Measurements from ENCODE around the gene TP53BP2. TPM values are rescaled to one million over a fixed set of nuclear protein-coding genes. Genes with fewer than 3 reads are reported as not detected.
A peak's percentile ranks its signal among the peaks of the same experiment; 100 is the strongest.
"Not testable (repeated sequence)": the region's sequence is repeated elsewhere in the genome, so short reads cannot be mapped to it uniquely, and the experiment has no call there.

Gene TP53BP2
- polyA plus RNA-seq, 3 donors from 2014 or later, result 3.5 to 16.7 (median 5.2) TPM

DNA sequence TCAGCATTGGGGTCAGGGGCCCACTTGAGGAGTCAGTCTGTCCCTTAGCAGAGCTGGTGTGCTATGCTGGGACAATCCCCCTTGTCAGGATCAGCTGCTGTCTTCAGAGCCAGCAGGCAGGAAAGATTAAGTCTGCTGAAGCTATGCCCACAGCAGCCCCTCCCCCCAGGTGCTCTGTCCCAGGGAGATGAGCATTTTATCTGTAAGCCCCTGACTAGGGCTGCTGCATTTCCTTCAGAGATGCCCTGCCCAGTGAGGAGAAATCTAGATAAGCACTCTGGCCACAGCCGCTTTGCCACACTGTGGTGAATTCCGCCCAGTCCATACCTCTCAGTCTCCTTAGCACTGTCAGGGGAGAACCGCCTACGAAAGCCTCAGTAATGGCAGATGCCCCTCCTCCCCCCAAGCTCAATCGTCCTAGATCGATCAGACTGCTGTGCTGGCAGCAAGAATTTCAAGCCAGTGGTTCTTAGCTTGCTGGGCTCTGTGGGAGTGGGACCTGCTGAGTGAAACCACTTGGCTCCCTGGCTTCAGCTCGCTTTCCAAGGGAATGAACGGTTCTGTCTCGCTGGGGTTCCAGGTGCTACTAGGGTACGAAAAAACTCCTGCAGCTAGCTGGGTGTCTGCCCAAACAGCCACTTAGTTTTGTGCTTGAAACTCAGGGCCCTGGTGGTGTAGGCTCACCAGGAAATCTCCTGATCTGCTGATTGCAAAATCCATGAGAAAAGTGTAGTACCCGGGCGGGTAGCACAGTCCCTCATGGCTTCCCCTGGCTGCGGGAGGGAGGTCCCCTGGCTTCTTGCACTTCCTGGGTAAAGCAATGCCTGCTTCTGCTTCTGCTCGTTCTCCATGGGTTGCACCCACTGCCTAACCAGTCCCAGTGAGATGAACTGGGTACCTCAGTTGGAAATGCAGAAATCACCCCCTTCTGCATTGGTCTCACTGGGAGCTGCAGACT lies 25.1 kb upstream of the TP53BP2 start:
- peak overlapping the region in 3 of 5 donors; percentile 13 to 37 (median 15) for H3K4me3 Mint-ChIP-seq
- H3K27ac Mint-ChIP-seq, result no peak overlapping the region
- H3K9me3 Mint-ChIP-seq, result no peaks in the 10 kb centered on the region
- peaks cover 11 to 17% (median 12%) of the 10 kb centered on the region in 3 donors for H3K27me3 Mint-ChIP-seq (ENCODE audit: low read depth in 3 of 3)
- no peaks in the 10 kb centered on the region for H3K4me1 Mint-ChIP-seq
- H3K36me3 Mint-ChIP-seq, result no peaks in the 10 kb centered on the region
- no peak for DNase-seq

DNA sequence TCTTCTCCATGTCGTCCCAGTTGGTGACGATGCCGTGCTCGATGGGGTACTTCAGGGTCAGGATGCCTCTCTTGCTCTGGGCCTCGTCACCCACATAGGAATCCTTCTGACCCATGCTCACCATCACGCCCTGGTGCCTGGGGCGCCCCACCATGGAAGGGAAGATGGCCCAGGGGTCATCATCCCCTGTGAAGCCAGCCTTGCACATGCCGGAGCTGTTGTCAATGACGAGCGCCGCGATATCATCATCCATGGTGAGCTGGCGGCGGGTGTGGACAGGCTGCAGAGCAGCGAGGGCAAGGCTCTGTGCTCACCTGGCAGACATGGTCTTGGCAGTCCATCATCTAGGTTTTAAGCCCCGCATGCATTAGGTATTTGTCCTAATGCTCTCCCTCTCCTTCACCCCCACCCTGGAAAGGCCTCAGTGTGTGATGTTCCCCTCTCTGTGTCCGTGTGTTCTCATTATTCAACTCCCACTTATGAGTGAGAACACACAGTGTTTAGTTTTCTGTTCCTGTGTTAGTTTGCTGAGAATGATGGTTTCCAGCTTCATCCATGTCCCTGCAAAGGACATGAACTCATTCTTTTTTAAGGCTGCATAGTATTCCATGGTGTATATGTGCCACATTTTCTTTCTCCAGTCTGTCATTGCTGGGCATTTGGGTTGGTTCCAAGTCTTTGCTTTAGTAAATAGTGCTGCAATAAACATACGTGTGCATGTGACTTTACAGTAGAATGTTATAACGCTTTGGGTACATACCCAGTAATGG lies 19.0 kb upstream of the TP53BP2 start:
- H3K4me1 Mint-ChIP-seq; DNase-seq; H3K36me3 Mint-ChIP-seq; H3K27me3 Mint-ChIP-seq (ENCODE audit: low read depth in 3 of 3); H3K27ac Mint-ChIP-seq; H3K4me3 Mint-ChIP-seq; H3K9me3 Mint-ChIP-seq: not testable (repeated sequence)

DNA sequence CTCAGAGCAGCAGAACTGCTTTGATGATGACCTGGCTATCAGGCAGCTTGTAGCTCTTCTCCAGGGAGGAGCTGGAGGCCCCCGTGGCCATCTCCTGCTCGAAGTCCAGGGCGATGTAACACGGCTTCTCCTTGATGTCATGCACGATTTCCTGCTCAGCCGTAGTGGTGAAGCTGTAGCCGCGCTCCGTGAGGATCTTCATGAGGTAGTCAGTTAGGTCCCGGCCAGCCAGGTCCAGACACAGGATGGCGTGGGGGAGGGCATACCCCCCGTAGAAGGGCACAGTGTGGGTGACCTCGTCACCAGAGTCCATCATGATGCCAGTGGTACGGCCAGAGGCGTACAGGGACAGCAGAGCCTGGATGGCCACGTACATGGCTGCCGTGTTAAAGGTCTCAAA lies 18.3 kb upstream of the TP53BP2 start:
- Mint-ChIP-seq H3K4me3 (no peak overlapping the region), H3K36me3 (no peaks in the 10 kb centered on the region), H3K9me3 (no peaks in the 10 kb centered on the region), H3K27ac (no peak overlapping the region), H3K27me3 (ENCODE audit: low read depth in 3 of 3) (peaks cover 4 to 7% (median 4%) of the 10 kb centered on the region in 3 donors), H3K4me1 (no peaks in the 10 kb centered on the region)
- DNase-seq, result no peak

DNA sequence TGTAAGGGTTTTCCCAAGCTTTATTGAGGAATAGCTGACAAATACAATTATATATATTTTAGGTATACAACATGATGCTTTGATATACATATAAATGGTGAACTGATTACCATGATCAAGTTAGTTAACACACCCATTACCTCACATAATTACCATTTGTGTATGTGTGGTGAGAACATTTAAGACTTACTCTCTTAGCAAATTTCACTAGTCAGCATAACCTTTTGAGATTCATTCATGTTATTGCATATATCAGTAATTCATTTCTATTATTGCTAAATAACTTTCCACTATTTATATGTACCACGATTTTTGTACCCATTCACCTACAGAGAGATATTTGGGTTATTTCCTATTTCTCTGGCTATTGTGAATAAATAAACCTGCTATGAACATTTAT lies 16.2 kb upstream of the TP53BP2 start:
- H3K9me3 Mint-ChIP-seq, result no peaks in the 10 kb centered on the region
- peaks cover 0 to 6% (median 4%) of the 10 kb centered on the region in 3 donors for H3K27me3 Mint-ChIP-seq (ENCODE audit: low read depth in 3 of 3)
- H3K4me1 Mint-ChIP-seq, result no peaks in the 10 kb centered on the region

DNA sequence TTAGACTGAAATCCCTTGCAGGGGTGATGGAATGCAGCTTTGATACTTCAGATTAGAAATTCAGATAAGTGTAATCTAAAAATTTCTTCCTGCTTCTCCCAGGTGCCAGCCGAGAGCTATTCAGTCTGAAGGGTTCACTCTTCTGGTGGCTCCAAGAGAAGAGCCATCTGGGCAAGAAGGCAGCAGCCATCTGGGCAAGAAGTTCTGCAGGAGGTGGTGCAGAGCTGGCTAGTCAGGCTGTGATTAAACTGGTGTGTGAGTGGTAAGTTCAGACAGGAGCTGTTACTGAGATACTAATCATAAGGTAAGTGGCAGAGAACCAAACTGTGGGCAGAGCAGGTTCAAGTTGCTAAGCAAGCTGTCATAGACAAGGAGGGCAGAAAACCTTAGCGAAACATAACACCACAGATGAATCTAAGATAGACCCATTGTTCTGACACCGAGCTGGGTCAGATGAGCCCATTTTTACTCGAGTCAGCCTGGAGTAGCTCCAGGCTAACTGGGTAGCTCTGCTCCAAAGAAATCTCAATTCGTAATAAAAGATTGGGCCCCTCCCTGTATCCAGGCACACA lies 14.4 kb upstream of the TP53BP2 start:
- no peak overlapping the region for H3K27ac Mint-ChIP-seq
- no peaks in the 10 kb centered on the region for H3K36me3 Mint-ChIP-seq
- no peak for DNase-seq
- H3K4me3 Mint-ChIP-seq, result no peak overlapping the region
- no peaks in the 10 kb centered on the region for H3K4me1 Mint-ChIP-seq
- H3K9me3 Mint-ChIP-seq, result no peaks in the 10 kb centered on the region
- H3K27me3 Mint-ChIP-seq (ENCODE audit: low read depth in 3 of 3), result peaks cover 0 to 6% (median 2%) of the 10 kb centered on the region in 3 donors

More for the DNA sequence above, 16.2 kb upstream of the TP53BP2 start:
- DNase-seq, result no peak
- no peak overlapping the region for H3K27ac Mint-ChIP-seq
- no peak overlapping the region for H3K4me3 Mint-ChIP-seq
- no peaks in the 10 kb centered on the region for H3K36me3 Mint-ChIP-seq

DNA sequence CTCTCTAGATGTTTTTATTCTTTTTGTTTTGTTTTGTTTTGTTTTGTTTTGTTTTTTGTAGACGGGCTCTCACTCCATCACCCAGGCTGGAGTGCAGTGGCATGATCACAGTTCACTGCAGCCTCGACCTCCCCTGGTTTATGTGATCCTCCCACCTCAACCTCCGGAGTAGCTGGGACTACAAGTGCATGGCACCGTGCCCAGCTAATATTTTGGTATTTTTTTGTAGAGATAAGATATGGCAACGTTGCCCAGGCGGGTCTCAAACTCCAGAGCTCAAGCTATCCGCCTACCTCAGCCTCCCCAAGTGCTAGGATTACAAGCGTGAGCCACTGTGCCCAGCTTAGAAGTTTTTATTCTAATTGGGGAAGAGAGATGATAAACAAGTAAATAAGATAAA lies 13.3 kb upstream of the TP53BP2 start:
- no peak overlapping the region for H3K27ac Mint-ChIP-seq
- no peak for DNase-seq
- no peaks in the 10 kb centered on the region for H3K4me1 Mint-ChIP-seq
- peaks cover 0 to 5% (median 2%) of the 10 kb centered on the region in 3 donors for H3K27me3 Mint-ChIP-seq (ENCODE audit: low read depth in 3 of 3)
- H3K36me3 Mint-ChIP-seq, result no peaks in the 10 kb centered on the region
- no peak overlapping the region for H3K4me3 Mint-ChIP-seq
- H3K9me3 Mint-ChIP-seq, result no peaks in the 10 kb centered on the region

DNA sequence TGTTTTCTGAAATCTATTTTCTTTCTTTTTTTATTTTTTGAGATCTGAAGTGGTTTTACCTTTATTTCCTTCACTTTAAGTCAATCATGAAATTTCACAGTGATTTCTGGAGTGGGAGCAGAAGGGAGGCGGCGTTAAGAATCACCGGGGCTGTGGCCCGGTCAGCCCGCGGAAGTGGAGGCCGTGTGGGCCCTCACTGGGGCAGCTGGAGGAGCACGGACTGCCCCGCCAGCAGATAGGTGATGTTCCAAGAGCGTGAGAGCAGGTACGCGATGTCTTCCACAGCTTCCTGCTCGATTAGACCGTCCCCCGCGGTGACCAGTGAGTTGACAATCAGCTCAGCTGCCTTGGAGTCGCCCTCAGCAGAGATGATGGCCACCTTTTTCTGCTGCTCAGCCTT lies 10.6 kb upstream of the TP53BP2 start:
- Mint-ChIP-seq H3K9me3 (no peaks in the 10 kb centered on the region), H3K27ac (no peak overlapping the region), H3K4me3 (no peak overlapping the region), H3K36me3 (no peaks in the 10 kb centered on the region), H3K4me1 (no peaks in the 10 kb centered on the region), H3K27me3 (ENCODE audit: low read depth in 3 of 3) (peaks cover 0 to 5% (median 2%) of the 10 kb centered on the region in 3 donors)
- no peak for DNase-seq

DNA sequence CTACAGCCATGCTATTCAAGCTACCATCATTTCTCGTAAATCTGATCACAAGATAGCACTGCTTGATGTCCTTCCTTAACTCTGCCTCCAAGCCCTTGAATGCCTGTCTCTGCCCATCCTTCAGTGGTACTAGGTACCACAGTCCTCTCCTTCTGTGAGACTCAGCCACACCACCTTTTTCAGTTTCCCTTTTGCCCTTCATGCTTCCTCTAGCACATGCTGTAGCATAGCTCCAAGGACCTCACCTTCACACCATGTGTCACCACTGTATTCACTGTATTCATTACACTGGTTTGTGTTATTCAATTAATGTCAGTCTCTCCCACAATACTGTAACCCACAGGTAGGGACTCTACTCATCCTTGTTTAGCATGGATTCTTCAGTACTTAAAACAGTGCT lies 8.0 kb upstream of the TP53BP2 start:
- no peaks in the 10 kb centered on the region for H3K4me1 Mint-ChIP-seq
- DNase-seq, result no peak
- H3K27me3 Mint-ChIP-seq (ENCODE audit: low read depth in 3 of 3), result peaks cover 0 to 10% (median 5%) of the 10 kb centered on the region in 3 donors
- no peaks in the 10 kb centered on the region for H3K36me3 Mint-ChIP-seq
- no peak overlapping the region for H3K27ac Mint-ChIP-seq
- no peaks in the 10 kb centered on the region for H3K9me3 Mint-ChIP-seq
- H3K4me3 Mint-ChIP-seq, result no peak overlapping the region

DNA sequence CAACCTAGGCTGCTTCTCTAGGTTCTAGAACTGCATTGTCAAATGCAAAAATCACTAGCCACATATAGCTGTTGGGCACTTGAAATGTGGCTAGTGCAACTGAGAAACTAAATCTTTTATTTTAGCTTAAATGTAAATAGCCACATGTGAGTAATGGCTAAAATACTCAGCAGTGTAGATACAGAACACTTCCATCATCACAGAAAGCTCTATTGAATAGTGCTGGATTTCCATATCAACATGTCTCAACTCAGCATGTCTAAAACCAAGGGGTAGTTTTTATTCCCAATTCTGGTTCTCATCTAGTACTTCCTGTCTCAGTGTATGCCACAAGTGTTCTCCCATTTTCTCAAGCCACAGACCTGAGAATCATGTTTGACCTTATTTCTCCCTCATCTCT lies 7.5 kb upstream of the TP53BP2 start:
- Mint-ChIP-seq H3K9me3 (no peaks in the 10 kb centered on the region), H3K36me3 (no peaks in the 10 kb centered on the region), H3K27me3 (ENCODE audit: low read depth in 3 of 3) (peaks cover 0 to 10% (median 5%) of the 10 kb centered on the region in 3 donors), H3K4me1 (no peaks in the 10 kb centered on the region), H3K4me3 (no peak overlapping the region), H3K27ac (no peak overlapping the region)
- no peak for DNase-seq

DNA sequence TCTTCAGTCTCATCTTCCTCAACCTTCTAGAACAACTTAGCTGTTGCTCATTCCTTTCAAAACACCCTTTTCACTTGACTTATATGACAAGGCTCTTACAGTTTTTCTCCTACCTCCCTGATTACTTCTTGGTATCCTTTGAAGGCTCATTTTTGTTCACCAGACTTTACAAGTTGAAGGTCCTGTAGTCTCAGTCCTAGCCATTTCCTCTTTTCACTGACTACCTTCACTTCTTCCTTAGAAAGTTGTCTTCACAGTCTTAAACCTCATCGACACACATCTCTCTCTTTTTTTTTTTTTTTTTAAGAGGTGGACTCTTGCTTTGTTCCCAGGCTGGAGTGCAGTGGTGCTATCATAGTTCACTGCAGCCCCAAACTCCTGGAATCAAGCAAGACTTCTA lies 6.6 kb upstream of the TP53BP2 start:
- no peaks in the 10 kb centered on the region for H3K36me3 Mint-ChIP-seq
- H3K27me3 Mint-ChIP-seq (ENCODE audit: low read depth in 3 of 3), result peaks cover 0 to 10% (median 7%) of the 10 kb centered on the region in 3 donors
- no peak overlapping the region for H3K4me3 Mint-ChIP-seq
- H3K9me3 Mint-ChIP-seq, result no peaks in the 10 kb centered on the region
- H3K4me1 Mint-ChIP-seq, result peaks cover under 1 to 2% of the 10 kb centered on the region in 2 donors
- no peak overlapping the region for H3K27ac Mint-ChIP-seq
- no peak for DNase-seq

DNA sequence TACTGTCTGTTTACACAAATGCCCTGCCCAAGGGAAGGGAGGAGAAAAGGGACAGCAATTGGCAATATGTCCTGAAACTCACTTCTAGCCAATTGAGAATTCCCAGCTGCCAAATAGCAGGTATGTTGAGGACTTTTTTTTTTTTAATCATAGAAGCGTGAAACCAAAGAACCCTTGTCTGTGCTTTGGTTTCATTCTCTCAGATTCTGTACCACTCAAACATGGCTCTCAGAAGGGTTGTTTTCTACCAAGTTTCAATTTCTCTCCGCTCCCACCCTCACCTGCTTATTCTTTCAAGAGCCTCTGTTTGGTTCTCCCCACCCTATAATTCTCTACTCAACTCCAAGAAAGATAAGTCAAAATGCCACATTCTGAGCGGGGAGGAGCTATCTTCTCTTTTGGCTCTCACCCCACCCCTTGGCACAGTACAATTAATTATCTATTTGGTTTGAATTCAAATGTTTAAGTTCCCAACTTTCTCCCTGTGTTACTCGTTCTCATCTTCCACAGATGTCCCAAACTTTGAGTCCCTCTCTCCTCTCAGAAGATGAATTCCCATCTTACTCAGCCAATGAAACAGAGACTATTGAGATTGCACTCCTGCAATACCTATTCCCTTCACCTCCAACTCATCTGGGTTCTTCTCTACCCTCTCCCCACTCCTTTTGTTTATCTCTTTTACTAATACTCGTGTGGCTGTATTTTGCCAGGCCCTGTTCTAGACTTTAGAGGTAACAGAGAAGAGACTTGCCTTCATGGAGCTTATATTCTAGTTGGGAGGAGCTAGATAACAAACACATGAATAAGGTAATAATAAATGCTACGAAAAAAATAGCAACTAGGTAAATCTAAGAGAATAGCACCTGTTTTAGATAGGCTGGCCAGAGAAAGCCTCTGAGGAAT lies 3.9 kb upstream of the TP53BP2 start:
- no peak overlapping the region for H3K4me3 Mint-ChIP-seq

DNA sequence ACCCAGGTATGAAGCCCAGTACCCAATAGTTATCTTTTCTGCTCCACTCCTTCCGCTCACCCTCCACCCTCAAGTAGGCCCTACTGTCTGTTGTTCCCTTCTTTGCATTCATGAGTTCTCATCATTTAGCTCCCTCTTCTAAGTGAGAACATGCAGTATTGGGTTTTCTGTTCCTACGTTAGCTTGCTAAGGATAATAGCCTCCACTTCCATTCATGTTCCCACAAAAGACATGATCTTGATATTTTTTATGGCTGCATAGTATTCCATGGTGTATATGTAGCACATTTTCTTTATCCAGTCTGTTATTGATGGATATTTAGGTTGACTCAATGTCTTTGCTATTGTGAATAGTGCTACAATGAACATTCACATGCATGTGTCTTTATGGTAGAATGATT lies 2.8 kb upstream of the TP53BP2 start:
- no peak for DNase-seq
- no peaks in the 10 kb centered on the region for H3K36me3 Mint-ChIP-seq
- H3K27me3 Mint-ChIP-seq (ENCODE audit: low read depth in 3 of 3), result peaks cover 13 to 29% (median 17%) of the 10 kb centered on the region in 3 donors
- no peaks in the 10 kb centered on the region for H3K9me3 Mint-ChIP-seq
- peaks cover 26 to 29% of the 10 kb centered on the region in 2 donors for H3K4me1 Mint-ChIP-seq
- no peak overlapping the region for H3K27ac Mint-ChIP-seq
- H3K4me3 Mint-ChIP-seq, result peak overlapping the region in 3 of 5 donors; percentile 3 to 33 (median 19)

More for the DNA sequence above, 3.9 kb upstream of the TP53BP2 start:
- Mint-ChIP-seq H3K9me3 (no peaks in the 10 kb centered on the region), H3K4me1 (peaks cover 17 to 19% of the 10 kb centered on the region in 2 donors), H3K27me3 (ENCODE audit: low read depth in 3 of 3) (peaks cover 13 to 26% (median 17%) of the 10 kb centered on the region in 3 donors), H3K27ac (no peak overlapping the region), H3K36me3 (no peaks in the 10 kb centered on the region)
- no peak for DNase-seq

DNA sequence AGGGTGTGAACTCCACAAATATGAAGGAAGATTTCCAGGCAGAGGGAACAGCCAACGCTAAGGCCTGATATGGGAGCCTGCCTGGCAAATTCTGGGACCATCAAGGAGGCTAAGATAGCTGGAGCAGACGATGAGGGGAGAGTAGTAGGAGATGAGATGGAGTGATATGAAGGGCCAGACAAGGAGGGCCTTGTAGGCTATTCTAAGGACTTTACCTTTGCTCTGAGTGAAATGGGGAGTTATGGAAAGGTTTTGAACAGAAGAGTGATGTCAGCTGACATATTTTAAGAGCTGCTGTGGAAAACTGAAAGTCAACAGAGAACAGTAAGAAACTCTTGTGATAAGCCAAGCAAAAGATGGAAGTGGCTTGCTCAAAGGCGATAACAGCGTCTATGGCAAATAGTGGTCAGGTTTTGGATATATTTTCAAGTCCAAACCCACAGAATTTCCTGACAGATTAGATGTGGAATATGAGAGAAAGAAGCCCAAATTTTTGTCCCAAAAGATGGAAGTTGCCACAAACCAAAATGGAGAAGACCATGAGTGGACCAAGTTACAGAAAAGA lies 2.1 kb upstream of the TP53BP2 start:
- Mint-ChIP-seq H3K27ac (peak overlapping the region in 2 of 6 donors; percentile 21 to 60), H3K27me3 (ENCODE audit: low read depth in 3 of 3) (peaks cover 13 to 29% (median 17%) of the 10 kb centered on the region in 3 donors), H3K9me3 (no peaks in the 10 kb centered on the region), H3K4me3 (peak overlapping the region in 1 of 5 donors; percentile 97), H3K36me3 (no peaks in the 10 kb centered on the region), H3K4me1 (peaks cover 26 to 32% of the 10 kb centered on the region in 2 donors)
- no peak for DNase-seq

Data from immature natural killer cell (primary cell).